ENCODE measurements around the gene KCNE4.

KCNE4 gene

DNA sequence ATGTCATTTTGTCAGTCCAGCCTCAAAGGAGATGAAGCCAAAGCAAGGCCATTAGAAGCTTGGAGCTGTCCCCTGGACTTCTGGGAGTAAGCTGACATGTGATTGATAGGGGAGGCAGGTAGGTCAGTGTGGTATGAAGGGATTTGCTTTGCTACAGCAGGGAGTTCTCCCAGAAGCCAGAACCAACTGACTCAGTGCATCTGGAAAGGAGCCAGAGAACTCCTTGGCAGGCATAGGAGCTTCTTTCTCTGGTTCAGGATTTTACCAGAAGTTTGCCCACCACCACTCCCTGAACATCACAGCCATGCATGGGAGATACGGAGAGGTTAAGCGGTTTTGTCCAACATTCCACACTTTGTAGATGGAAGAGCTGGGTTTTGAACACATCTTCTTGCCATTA is 24.5 kb upstream of the KCNE4 start:
- Histone ChIP-seq H3K9ac (ENCODE audit: low read depth, low read length) (no peak overlapping the region), H3K4me1 (ENCODE audit: insufficient read depth, low read length) (no peaks in the 10 kb centered on the region), H3K4me2 (ENCODE audit: insufficient read depth, low read length) (no peak overlapping the region), H3K27me3 (ENCODE audit: insufficient read depth, low read length, poor library complexity) (no peaks in the 10 kb centered on the region), H3K79me2 (ENCODE audit: insufficient read depth, low read length) (no peaks in the 10 kb centered on the region), H3K4me3 (ENCODE audit: low read depth in 1 of 2, low read length in 2 of 2) (no peak overlapping the region), H2AFZ (ENCODE audit: low read depth, low read length) (no peak overlapping the region), H4K20me1 (ENCODE audit: insufficient read depth, low read length) (no peaks in the 10 kb centered on the region), H3K9me3 (ENCODE audit: insufficient read depth, low read length, severe bottlenecking) (peaks cover 5% of the 10 kb centered on the region), H3K27ac (ENCODE audit: low read length) (no peak overlapping the region), H3K36me3 (ENCODE audit: insufficient read depth, low read length) (no peaks in the 10 kb centered on the region)
- no peak for ATAC-seq (ENCODE audit: insufficient read depth, low read depth)
- DNase-seq = no peak
- TF ChIP-seq EZH2 (IDR thresholded peaks at IDR 0.05; ENCODE audit: borderline replicate concordance, low read depth, low read length, severe bottlenecking) = no peak
- TF ChIP-seq, protein P1, sequence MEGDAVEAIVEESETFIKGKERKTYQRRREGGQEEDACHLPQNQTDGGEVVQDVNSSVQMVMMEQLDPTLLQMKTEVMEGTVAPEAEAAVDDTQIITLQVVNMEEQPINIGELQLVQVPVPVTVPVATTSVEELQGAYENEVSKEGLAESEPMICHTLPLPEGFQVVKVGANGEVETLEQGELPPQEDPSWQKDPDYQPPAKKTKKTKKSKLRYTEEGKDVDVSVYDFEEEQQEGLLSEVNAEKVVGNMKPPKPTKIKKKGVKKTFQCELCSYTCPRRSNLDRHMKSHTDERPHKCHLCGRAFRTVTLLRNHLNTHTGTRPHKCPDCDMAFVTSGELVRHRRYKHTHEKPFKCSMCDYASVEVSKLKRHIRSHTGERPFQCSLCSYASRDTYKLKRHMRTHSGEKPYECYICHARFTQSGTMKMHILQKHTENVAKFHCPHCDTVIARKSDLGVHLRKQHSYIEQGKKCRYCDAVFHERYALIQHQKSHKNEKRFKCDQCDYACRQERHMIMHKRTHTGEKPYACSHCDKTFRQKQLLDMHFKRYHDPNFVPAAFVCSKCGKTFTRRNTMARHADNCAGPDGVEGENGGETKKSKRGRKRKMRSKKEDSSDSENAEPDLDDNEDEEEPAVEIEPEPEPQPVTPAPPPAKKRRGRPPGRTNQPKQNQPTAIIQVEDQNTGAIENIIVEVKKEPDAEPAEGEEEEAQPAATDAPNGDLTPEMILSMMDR (IDR thresholded peaks at IDR 0.05; ENCODE audit: borderline replicate concordance, extremely low read depth, low read length, poor library complexity, severe bottlenecking) = no peak

DNA sequence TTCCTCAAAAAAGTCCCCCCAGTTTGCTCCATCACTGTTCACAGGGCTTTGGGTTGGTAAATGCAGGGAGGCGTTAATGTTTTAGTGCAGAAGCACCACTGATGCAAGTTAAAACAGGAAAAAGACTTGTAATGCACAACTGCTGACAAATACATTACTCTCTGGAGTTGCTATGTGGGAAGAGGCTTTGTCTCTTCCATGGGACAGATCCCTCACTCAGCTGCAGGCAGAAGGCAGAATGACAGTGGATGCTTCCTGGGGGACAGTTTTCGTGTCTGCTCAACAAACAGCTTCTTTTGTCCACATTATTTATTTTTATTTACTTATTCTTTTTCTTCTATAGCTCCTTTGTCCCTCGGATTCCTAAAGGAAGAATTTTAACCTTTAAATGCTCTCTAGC is 22.7 kb upstream of the KCNE4 start:
- H3K9me3 ChIP-seq (ENCODE audit: insufficient read depth, low read length, severe bottlenecking) = peaks cover 5% of the 10 kb centered on the region
- H3K4me2 ChIP-seq (ENCODE audit: insufficient read depth, low read length) = no peak overlapping the region
- no peak overlapping the region for H3K27ac ChIP-seq (ENCODE audit: low read length)
- no peak overlapping the region for H3K4me3 ChIP-seq (ENCODE audit: low read depth in 1 of 2, low read length in 2 of 2)
- no peak overlapping the region for H2AFZ ChIP-seq (ENCODE audit: low read depth, low read length)
- no peak for ATAC-seq (ENCODE audit: insufficient read depth, low read depth)
- no peaks in the 10 kb centered on the region for H4K20me1 ChIP-seq (ENCODE audit: insufficient read depth, low read length)
- H3K4me1 ChIP-seq (ENCODE audit: insufficient read depth, low read length) = no peaks in the 10 kb centered on the region
- no peak for DNase-seq
- H3K79me2 ChIP-seq (ENCODE audit: insufficient read depth, low read length) = no peaks in the 10 kb centered on the region
- H3K36me3 ChIP-seq (ENCODE audit: insufficient read depth, low read length) = no peaks in the 10 kb centered on the region
- H3K9ac ChIP-seq (ENCODE audit: low read depth, low read length) = no peak overlapping the region
- TF ChIP-seq, protein P1 (IDR thresholded peaks at IDR 0.05; ENCODE audit: borderline replicate concordance, extremely low read depth, low read length, poor library complexity, severe bottlenecking) = no peak
- no peak for TF ChIP-seq EZH2 (IDR thresholded peaks at IDR 0.05; ENCODE audit: borderline replicate concordance, low read depth, low read length, severe bottlenecking)
- no peaks in the 10 kb centered on the region for H3K27me3 ChIP-seq (ENCODE audit: insufficient read depth, low read length, poor library complexity)

GRCh38 chr2:223032187-223033142 is 19.5 kb upstream of the KCNE4 start:
- no peak for DNase-seq
- TF ChIP-seq, protein P1 (IDR thresholded peaks at IDR 0.05; ENCODE audit: borderline replicate concordance, extremely low read depth, low read length, poor library complexity, severe bottlenecking) = no peak

More at GRCh38 chr2:223032187-223033142, 19.5 kb upstream of the KCNE4 start:
- no peak for ATAC-seq (ENCODE audit: insufficient read depth, low read depth)
- Histone ChIP-seq H3K36me3 (ENCODE audit: insufficient read depth, low read length) (no peaks in the 10 kb centered on the region), H3K27me3 (ENCODE audit: insufficient read depth, low read length, poor library complexity) (no peaks in the 10 kb centered on the region), H3K4me2 (ENCODE audit: insufficient read depth, low read length) (no peak overlapping the region), H2AFZ (ENCODE audit: low read depth, low read length) (no peak overlapping the region), H3K4me1 (ENCODE audit: insufficient read depth, low read length) (no peaks in the 10 kb centered on the region), H4K20me1 (ENCODE audit: insufficient read depth, low read length) (no peaks in the 10 kb centered on the region), H3K9me3 (ENCODE audit: insufficient read depth, low read length, severe bottlenecking) (peaks cover 5% of the 10 kb centered on the region), H3K27ac (ENCODE audit: low read length) (no peak overlapping the region), H3K9ac (ENCODE audit: low read depth, low read length) (no peak overlapping the region), H3K4me3 (ENCODE audit: low read depth in 1 of 2, low read length in 2 of 2) (no peak overlapping the region), H3K79me2 (ENCODE audit: insufficient read depth, low read length) (no peaks in the 10 kb centered on the region)

Data from DND-41 (cell line).